NCI-H82 treated with DMSO at 0.1 percent for 48 hours (cell line): Measurements from ENCODE around the gene LARP1.
"Not testable (repeated sequence)": the region's sequence is repeated elsewhere in the genome, so short reads cannot be mapped to it uniquely, and the experiment has no call there.

ENCODE experiments used
- DNase-seq: peaks from one replicate; lab custom pipeline; 2025; ENCODE audit not compliant: unreplicated experiment; lab: John Stamatoyannopoulos, UW

Gene LARP1

DNA sequence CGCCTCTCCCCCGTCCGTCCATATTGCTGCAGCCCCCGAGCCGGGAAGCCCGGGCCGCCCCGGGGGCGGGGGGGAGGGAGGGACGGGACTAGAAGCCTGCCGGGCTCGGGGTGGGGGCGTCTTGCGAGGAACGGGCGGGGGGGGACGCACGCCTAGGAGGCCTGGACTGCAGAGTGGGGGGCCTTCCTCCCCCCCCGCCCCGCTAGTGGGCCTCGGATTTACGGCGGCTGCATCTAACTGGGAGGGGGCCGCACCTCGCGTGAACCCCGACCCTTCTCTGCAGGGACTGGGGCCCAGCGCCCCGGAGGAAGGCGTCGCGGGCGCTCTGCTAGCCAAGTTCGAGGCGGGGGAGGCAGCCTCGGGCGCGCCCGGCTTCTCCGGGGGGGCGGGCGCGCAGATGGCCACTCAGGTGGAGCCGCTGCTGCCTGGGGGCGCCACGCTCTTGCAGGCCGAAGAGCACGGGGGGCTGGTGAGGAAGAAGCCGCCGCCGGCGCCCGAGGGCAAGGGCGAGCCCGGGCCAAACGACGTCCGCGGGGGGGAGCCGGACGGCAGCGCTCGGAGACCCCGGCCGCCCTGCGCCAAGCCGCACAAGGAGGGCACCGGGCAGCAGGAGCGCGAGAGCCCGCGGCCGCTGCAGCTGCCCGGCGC, at the start of gene LARP1:
LARP1 (plus strand) TSS at position 17 of the 648 bp plus-strand sequence; CDS start at position 398, 381 bp downstream.
- no peak for DNase-seq

- no peak for DNase-seq
Observed at GRCh38 chr5:154706416-154706815, 48.8 kb upstream of the LARP1 start.

DNA sequence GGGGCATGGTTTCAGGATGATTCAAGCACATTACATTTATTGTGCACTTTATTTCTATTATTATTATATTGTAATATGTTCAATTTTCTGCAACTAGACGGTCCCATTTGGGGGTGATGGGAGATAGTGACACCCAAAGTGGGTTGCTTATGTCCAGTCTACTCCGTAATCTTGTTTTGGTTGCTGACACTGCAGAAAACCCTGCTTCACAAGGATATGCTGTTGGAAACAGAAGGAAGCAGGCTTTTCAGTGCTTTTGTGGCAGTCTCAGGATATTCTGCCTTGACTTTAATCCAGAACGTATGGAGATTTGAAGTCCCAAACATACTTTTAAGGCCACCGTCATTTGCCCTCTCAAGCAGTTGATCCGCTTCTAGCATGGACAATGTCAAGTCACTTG, 47.5 kb upstream of the LARP1 start:
- no peak for DNase-seq

- no peak for DNase-seq
Observed at GRCh38 chr5:154708207-154708606, 47.0 kb upstream of the LARP1 start.

DNA sequence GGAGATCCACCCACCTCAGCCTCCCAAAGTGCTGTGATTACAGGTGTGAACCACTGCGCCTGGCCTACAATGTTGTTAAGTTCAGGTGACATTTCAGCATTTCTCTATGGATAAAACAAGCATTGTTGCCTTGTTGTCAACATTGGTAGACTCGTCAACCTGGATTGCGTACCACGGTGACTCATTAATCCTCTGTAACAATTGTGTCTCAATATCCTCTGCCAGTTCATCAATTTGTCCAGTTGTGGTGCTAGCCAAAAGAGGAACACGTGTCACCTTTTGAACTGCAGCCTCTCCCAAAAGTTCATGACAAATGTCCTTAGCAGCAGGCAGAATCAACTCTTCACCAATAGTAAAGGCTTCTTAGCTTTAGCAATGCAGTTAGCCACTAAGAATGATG, 46.3 kb upstream of the LARP1 start:
- DNase-seq: no peak

DNA sequence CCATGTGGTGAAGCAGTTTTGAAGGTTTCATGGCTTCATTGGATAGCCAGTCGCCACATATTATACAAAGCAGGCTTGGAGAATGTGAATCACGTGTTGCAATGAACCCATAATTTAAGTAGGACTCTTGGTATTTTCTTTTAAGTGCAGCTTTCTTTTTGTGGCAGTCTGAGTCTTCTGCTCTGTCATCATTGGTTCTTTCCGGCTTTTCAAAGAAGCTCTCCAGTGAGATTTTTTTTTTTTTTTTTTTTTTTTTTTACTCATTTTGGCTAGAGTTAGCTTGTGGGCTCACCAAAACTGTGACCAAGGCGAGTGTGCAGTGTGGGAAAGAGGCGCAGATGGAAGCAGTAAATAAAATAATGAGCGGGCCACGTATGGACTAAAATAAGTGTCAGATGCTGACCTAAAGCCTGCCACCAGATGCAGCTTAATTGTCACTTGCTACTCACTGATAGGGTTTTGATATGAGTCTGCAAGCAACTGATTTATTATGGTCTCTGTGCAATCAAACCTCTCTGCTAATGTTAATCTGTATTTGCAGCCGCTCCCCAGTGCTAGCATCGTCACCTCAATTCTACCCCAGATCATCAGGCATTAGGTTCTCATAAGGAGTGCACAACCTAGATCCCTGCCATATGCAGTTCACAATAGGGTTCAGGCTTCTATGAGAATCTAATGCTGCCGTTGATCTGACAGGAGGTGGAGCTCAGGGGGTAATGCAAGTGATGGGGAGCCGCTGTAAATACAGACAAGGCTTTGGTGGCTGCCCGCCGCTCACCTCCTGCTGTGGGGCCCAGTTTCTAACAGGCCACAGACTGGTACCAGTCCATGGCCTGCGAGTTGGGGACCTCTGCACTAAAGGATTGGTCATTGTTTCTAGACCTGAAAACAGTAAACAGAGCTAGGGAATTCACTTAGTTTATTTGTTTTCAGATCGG, 45.5 kb upstream of the LARP1 start:
- no peak for DNase-seq

DNA sequence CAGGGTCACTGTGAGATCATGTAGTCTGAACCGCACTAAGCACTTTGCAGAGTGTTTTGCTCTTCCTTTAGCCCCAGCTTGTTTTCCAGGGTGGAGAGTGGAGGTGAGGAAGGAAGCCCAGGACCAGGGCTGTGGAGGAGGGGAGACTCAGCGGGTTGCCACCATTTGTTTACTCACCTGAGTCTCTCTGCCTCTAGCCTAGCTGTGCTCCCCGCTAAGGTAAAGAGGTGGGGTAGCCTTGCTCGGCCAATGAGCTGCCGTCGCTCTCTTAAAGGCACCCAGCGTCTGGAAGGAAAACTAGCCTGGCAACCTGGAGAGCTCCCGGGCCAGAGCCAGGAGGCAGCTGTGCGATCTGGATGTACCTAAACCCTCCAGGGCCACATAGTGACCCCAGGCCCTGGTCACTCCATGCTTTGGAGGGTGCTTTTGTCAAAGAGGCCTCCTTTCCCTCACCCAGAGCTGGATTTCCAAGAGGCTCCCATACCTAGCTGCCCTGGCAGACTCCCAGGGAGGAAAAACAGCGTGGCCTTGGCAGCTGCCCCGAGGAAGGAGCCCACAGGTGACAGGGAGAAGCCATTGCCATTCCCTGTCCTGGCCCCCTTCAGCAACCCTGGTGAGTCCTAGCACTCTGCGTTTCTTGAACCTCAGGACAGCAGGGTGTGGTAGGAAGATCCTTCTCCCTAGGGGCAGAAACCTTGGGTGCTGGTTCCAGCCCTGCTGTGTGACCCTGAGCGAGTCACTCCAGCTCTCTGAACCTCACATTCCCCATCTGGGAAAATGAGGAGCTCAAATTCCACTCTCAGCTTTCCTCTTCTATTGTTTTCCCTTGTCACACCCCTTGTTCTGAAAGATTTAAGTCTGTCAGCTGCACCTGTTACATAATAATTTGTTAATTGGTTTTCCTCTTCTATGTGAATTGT, 42.4 kb upstream of the LARP1 start:
- DNase-seq: no peak

GRCh38 chr5:154713615-154714125, 41.5 kb upstream of the LARP1 start:
- no peak for DNase-seq

DNA sequence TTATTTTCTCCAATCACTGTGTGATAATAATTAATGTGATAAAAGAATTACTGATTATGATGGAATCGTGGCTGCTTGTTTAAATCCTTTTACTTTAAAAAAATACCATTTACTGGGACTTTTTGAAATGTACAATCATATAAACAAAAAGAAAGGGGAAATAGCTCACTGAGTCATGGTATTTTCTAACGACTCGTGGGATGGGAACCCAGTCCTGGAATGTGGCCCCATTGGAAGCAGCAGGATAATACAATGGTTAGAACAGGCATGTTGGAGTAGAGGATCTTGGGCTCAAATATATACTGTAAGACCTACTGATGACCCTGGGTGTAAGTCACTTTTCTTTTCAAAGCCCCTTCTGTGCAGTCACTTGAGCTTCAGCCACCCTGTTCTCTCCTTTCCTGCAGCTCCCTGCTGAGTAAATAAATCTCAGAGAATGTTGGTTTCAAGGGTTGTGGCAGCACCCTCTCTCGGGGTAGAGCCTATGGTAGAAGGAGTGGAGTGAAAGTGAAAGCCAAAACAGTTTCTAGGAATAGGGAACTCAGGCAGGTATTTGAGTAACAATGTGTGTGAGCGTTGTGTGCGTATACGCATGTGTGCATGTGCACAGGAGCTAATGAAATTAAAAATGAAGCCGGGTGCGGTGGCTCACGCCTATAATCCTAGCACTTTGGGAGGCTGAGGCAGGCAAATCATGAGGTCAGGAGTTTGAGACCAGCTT, 40.8 kb upstream of the LARP1 start:
- no peak for DNase-seq

GRCh38 chr5:154721481-154722058, 33.6 kb upstream of the LARP1 start:
- no peak for DNase-seq

GRCh38 chr5:154722097-154722496, 33.1 kb upstream of the LARP1 start:
- no peak for DNase-seq

- no peak for DNase-seq
Observed at GRCh38 chr5:154722936-154723335, 32.2 kb upstream of the LARP1 start.

- DNase-seq: no peak
Observed at GRCh38 chr5:154723740-154724505, 31.3 kb upstream of the LARP1 start.

DNA sequence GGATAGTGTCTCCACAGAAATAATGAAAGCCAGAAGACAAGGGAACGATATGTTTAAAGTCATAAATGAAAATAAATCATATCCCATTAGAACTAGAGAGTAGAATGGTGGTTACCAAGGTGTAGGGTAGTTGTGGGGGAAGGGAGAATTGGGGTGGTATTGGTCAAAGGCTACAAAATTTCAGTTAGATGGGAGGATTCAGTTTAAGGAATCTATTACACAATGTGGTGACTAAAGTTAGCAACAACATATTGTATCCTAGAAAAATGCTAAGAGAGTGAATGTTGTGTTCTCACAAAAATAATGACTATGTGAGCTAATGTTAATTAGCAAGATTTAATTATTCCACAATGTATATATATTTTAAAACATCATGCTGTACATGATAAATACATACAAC, 27.8 kb upstream of the LARP1 start:
- no peak for DNase-seq

DNA sequence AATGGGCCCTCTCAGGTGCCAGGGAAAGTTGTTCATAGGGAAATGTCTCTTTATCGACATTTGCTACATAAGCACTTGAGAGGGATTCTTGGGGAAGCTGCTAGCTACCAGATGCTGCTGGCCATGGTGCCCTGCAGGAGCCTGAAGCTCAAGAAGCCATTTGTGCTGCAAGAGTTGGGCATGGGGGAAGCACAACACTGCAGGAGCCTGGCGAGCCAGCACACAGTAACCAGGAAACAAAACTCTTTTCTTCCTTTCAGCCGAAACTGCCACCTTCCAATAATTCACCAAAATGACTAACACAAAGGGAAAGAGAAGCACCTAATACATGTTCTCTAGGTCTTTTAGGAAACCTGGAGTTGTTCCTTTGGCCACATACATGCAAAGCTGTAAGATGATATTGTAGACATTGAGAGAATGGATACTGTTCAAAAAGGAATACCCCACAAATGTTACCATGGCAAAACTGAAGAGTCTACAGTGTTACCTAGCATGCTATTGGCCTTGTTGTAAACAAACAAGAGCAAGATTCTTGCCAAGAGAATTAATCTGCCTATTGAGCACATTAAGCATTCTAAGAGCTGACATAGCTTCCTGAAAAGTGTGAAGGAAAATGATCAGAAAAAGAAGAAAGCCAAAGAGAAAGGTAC, 26.1 kb upstream of the LARP1 start:
- DNase-seq: no peak

- no peak for DNase-seq
Observed at GRCh38 chr5:154729613-154730012, 25.6 kb upstream of the LARP1 start.

DNA sequence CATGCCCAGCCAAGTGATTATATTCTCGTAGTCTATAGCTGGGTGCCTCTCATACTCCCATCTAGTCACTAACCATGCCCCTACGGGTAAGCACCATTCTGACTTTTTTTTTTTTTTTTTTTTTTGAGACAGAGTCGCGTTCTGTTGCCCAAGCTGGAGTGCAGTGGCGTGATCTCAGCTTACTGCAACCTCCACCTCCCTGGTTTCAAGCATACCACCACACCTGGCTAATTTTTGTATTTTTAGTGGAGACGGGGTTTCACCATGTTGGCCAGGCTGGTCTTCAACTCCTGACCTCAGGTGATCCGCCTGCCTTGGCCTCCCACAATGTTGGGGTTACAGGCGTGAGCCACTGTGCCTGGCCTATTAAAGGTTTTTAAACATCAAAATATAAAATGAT, 24.4 kb upstream of the LARP1 start:
- DNase-seq: not testable (repeated sequence)

GRCh38 chr5:154732212-154732611, 23.0 kb upstream of the LARP1 start:
- DNase-seq: no peak
